ENCODE results near the gene TCF15. TPM values are rescaled to one million over a fixed set of nuclear protein-coding genes. Genes with fewer than 3 reads are reported as not detected.

TCF15 gene
- total RNA-seq, 4 donors from 2014 or later, result 0.59 TPM; not detected in 3

GRCh38 chr20:620246-620645, 10.1 kb upstream of the TCF15 start:
- 29 to 41% methylated on average over 7 of the region's 7 CpGs for WGBS, 2 donors
- Histone ChIP-seq H3K4me3 (replicated peaks in 1 of 3) (no peak overlapping the region), H3K9me3 (no peaks in the 10 kb centered on the region), H3K36me3 (no peaks in the 10 kb centered on the region), H3K4me1 (no peaks in the 10 kb centered on the region), H3K27ac (no peak overlapping the region), H3K27me3 (no peaks in the 10 kb centered on the region)
- no peak for TF ChIP-seq POLR2A (IDR thresholded peaks at IDR 0.05)
- no peak for DNase-seq
- intact Hi-C loops (cut with DNase I), result no loop called here

GRCh38 chr20:618980-619379, 8.9 kb upstream of the TCF15 start:
- intact Hi-C loops (cut with DNase I), result no loop called here
- H3K4me1 ChIP-seq, result no peaks in the 10 kb centered on the region
- H3K9me3 ChIP-seq, result no peaks in the 10 kb centered on the region
- DNase-seq, result no peak
- 80% methylated on average over 5 of the region's 5 CpGs for WGBS, 2 donors
- H3K27me3 ChIP-seq, result no peaks in the 10 kb centered on the region
- H3K36me3 ChIP-seq, result no peaks in the 10 kb centered on the region
- TF ChIP-seq POLR2A (IDR thresholded peaks at IDR 0.05) (no peak), CTCF (IDR thresholded peaks at IDR 0.05) (no peak)
- no peak overlapping the region for H3K4me3 ChIP-seq (replicated peaks in 1 of 3)
- H3K27ac ChIP-seq, result no peak overlapping the region

GRCh38 chr20:617934-618690, 8.0 kb upstream of the TCF15 start:
- intact Hi-C loops (cut with DNase I), result no loop called here
- Histone ChIP-seq H3K4me3 (replicated peaks in 1 of 3) (no peak overlapping the region), H3K27ac (no peak overlapping the region), H3K9me3 (no peaks in the 10 kb centered on the region), H3K4me1 (no peaks in the 10 kb centered on the region), H3K27me3 (no peaks in the 10 kb centered on the region), H3K36me3 (no peaks in the 10 kb centered on the region)
- TF ChIP-seq POLR2A (IDR thresholded peaks at IDR 0.05), result no peak
- TF ChIP-seq CTCF (IDR thresholded peaks at IDR 0.05), result no peak
- no peak for DNase-seq
- WGBS, 2 donors, result 68 to 74% methylated on average over 4 of the region's 4 CpGs

GRCh38 chr20:615514-615913, 5.4 kb upstream of the TCF15 start:
- H3K4me1 ChIP-seq, result peaks cover 0 to 2% of the 10 kb centered on the region in 2 donors
- WGBS, 2 donors, result 80 to 90% methylated on average over 4 of the region's 4 CpGs
- H3K36me3 ChIP-seq, result no peaks in the 10 kb centered on the region
- DNase-seq, result no peak
- intact Hi-C loops (cut with DNase I), result no loop called here
- peaks cover 4% of the 10 kb centered on the region for H3K27me3 ChIP-seq
- no peak overlapping the region for H3K27ac ChIP-seq
- no peak overlapping the region for H3K4me3 ChIP-seq (replicated peaks in 1 of 3)
- H3K9me3 ChIP-seq, result no peaks in the 10 kb centered on the region
- TF ChIP-seq CTCF (IDR thresholded peaks at IDR 0.05) (no peak), POLR2A (IDR thresholded peaks at IDR 0.05) (no peak)

- intact Hi-C loops (cut with DNase I), result no loop called here
- H3K4me1 ChIP-seq, result peaks cover 0 to 5% of the 10 kb centered on the region in 2 donors
- WGBS, 2 donors, result 32 to 39% methylated on average over 8 of the region's 8 CpGs
- H3K9me3 ChIP-seq, result no peaks in the 10 kb centered on the region
- no peaks in the 10 kb centered on the region for H3K36me3 ChIP-seq
- H3K4me3 ChIP-seq (replicated peaks in 1 of 3), result no peak overlapping the region
- peaks cover 7% of the 10 kb centered on the region for H3K27me3 ChIP-seq
- TF ChIP-seq CTCF (IDR thresholded peaks at IDR 0.05), result no peak
- no peak for TF ChIP-seq POLR2A (IDR thresholded peaks at IDR 0.05)
- no peak overlapping the region for H3K27ac ChIP-seq
- DNase-seq, result no peak
These were observed 1.7 kb upstream of the TCF15 start for GRCh38 chr20:611843-612185.
